GM12878 (cell line): ENCODE measurements around the gene SELENOP. TPM values are rescaled to one million over a fixed set of nuclear protein-coding genes. Genes with fewer than 3 reads are reported as not detected.

Source experiments
- ATAC-seq: fragments of 200-7000 bp; cut with Tn5 transposase; 3 replicates; pipeline ENCODE4 v1.9.1; 2020; ENCODE audit warnings: mild to moderate bottlenecking, moderate library complexity
- BruUV-seq: library from RNA; stranded (reverse); fragments of 400-500 nt; replicated peaks from 2 replicates; lab custom pipeline; 2021; lab: Mats Ljungman, UMichigan
- CTCF ChIA-PET: fragments of 300-600 bp; sonication (Branson Sonifier 250); formaldehyde crosslinking; extraction: SDS; loops from one replicate; lab custom pipeline; 2021; ENCODE audit warnings: inconsistent platforms; lab: Yijun Ruan, JAX
- POLR2A ChIA-PET: fragments of 350-600 bp; formaldehyde crosslinking; extraction: SDS; loops from one replicate; lab custom pipeline; 2021; ENCODE audit warnings: inconsistent platforms; lab: Charles Lee
- RAD21 ChIA-PET: fragments of 300-600 bp; sonication (Branson Sonifier 250); formaldehyde crosslinking; loops from one replicate; lab custom pipeline; 2023; ENCODE audit warnings: antibody characterized with exemption; ENCODE audit not compliant: unreplicated experiment; lab: Charles Lee
- SMC1A ChIA-PET: fragments of 300-600 bp; sonication (Branson Sonifier 250); formaldehyde crosslinking; loops from one replicate; lab custom pipeline; 2023; ENCODE audit not compliant: unreplicated experiment, uncharacterized antibody; lab: Charles Lee
- DNase-seq: peaks from one replicate; pipeline ENCODE4 v3.0.0-alpha.2; 2011; ENCODE audit warnings: low read depth, low spot score
- FAIRE-seq: peaks from 3 replicates; lab custom pipeline; 2011; peaks lifted over from hg19 to GRCh38; lab: Jason Lieb, UNC
- H2AFZ ChIP-seq: 2 replicates; pipeline ENCODE4 v1.6.0; 2011; ENCODE audit warnings: low read depth, low read length, control low read depth; ENCODE audit not compliant: control insufficient read depth
- H3K27ac ChIP-seq: 2 replicates; pipeline ENCODE4 v1.5.1; 2011; ENCODE audit warnings: control low read depth; ENCODE audit not compliant: control insufficient read depth, insufficient read depth
- H3K27me3 ChIP-seq, 2 experiments: replicated peaks in 1 of 2; 2 replicates each; pipeline versions ENCODE4 v1.6.0 to v1.6.1; 2011; ENCODE audit warnings: low read length in 1 of 2; ENCODE audit not compliant: control insufficient read depth in 2 of 2, insufficient read depth in 2 of 2
- H3K36me3 ChIP-seq, 2 experiments: 2 replicates each; pipeline ENCODE4 v1.5.1; 2011; ENCODE audit warnings: low read length in 1 of 2; ENCODE audit not compliant: control insufficient read depth in 2 of 2, insufficient read depth in 2 of 2
- H3K4me1 ChIP-seq: 2 replicates; pipeline ENCODE4 v1.6.1; 2011; ENCODE audit warnings: mild to moderate bottlenecking, low read length, moderate library complexity, mixed read lengths; ENCODE audit not compliant: control insufficient read depth, insufficient read depth
- H3K4me2 ChIP-seq: 2 replicates; pipeline ENCODE4 v1.6.0; 2011; ENCODE audit warnings: control low read depth; ENCODE audit not compliant: control insufficient read depth, insufficient read depth
- H3K4me3 ChIP-seq: fragments of 200-600 bp; sonication (generic); 2 replicates; pipeline ENCODE4 v1.5.1; 2016
- H3K79me2 ChIP-seq: 2 replicates; pipeline ENCODE4 v1.6.0; 2011; ENCODE audit warnings: low read length; ENCODE audit not compliant: control insufficient read depth, insufficient read depth
- H3K9ac ChIP-seq: 2 replicates; pipeline ENCODE4 v1.8.0; 2011; ENCODE audit warnings: low read length, control low read depth, mixed read lengths; ENCODE audit not compliant: control insufficient read depth, insufficient read depth
- H3K9me3 ChIP-seq: replicated peaks from 3 replicates; pipeline ENCODE4 v1.5.1; 2011; ENCODE audit warnings: mild to moderate bottlenecking, low read length; ENCODE audit not compliant: control insufficient read depth, insufficient read depth
- H4K20me1 ChIP-seq: 2 replicates; pipeline ENCODE4 v1.6.0; 2011; ENCODE audit not compliant: control insufficient read depth, insufficient read depth
- CBX5 ChIP-seq: sonication (generic); IDR thresholded peaks from 2 replicates; pipeline ENCODE4 v1.6.1; 2016; ENCODE audit warnings: low read depth, moderate library complexity, mild to moderate bottlenecking, inconsistent platforms
- EED ChIP-seq: sonication (generic); IDR thresholded peaks from 2 replicates; pipeline ENCODE4 v1.6.1; 2016; ENCODE audit warnings: antibody characterized with exemption, low read depth
- ESRRA ChIP-seq: IDR thresholded peaks from 2 replicates; pipeline ENCODE4 v1.6.1; 2012; ENCODE audit warnings: mild to moderate bottlenecking, low read length, improper control_type of control experiment
- JUNB ChIP-seq: IDR thresholded peaks from 2 replicates; pipeline ENCODE4 v1.6.1; 2016; ENCODE audit warnings: antibody characterized with exemption, mild to moderate bottlenecking
- MAX ChIP-seq: IDR thresholded peaks from 2 replicates; pipeline ENCODE4 v1.6.1; 2012; ENCODE audit warnings: low read depth, low read length, improper control_type of control experiment
- NFIC ChIP-seq: IDR thresholded peaks from 2 replicates; pipeline ENCODE4 v1.6.1; 2012; ENCODE audit warnings: low read depth, mild to moderate bottlenecking, inconsistent platforms, low read length, moderate library complexity
- NFXL1 ChIP-seq: fragments of 450-650 bp; IDR thresholded peaks from 2 replicates; pipeline ENCODE4 v1.6.1; 2017; ENCODE audit warnings: antibody characterized with exemption, mild to moderate bottlenecking, borderline replicate concordance
- RAD21 ChIP-seq: IDR thresholded peaks from 2 replicates; pipeline ENCODE4 v1.6.1; 2011; ENCODE audit warnings: mild to moderate bottlenecking, low read depth, low read length, moderate library complexity; ENCODE audit not compliant: insufficient read depth
- SKIL ChIP-seq: fragments of 450-650 bp; IDR thresholded peaks from 2 replicates; pipeline ENCODE4 v1.6.1; 2017; ENCODE audit warnings: mild to moderate bottlenecking, low read depth, inconsistent platforms; ENCODE audit not compliant: poor library complexity, severe bottlenecking
- SMARCA5 ChIP-seq: fragments of 450-650 bp; IDR thresholded peaks from 2 replicates; pipeline ENCODE4 v1.6.1; 2017; ENCODE audit warnings: mild to moderate bottlenecking
- SUPT20H ChIP-seq: IDR thresholded peaks from 2 replicates; pipeline ENCODE4 v1.6.1; 2011; ENCODE audit warnings: low read depth, mild to moderate bottlenecking, low read length, moderate library complexity, borderline replicate concordance; ENCODE audit not compliant: control insufficient read depth
- TAF1 ChIP-seq: IDR thresholded peaks from 2 replicates; pipeline ENCODE4 v1.6.1; 2011; ENCODE audit warnings: mild to moderate bottlenecking, low read depth, low read length, borderline replicate concordance
- TARDBP ChIP-seq: IDR thresholded peaks from 2 replicates; pipeline ENCODE4 v1.6.1; 2016; ENCODE audit warnings: borderline replicate concordance
- WGBS: methylation state at CpG from one replicate; pipeline ENCODE4 v1.1.6; 2016; ENCODE audit warnings: low lambda C conversion rate; ENCODE audit not compliant: insufficient replicate concordance, insufficient coverage; ENCODE audit errors: missing lambda C conversion rate; 5-methylcytosine and 5-hydroxymethylcytosine counted together
- in situ Hi-C: fragments of 300-500 bp; cut with MboI; formaldehyde crosslinking; loops from 9 replicates; pipeline ENCODE4 v1.14.3; 2018; ENCODE audit warnings: mixed read lengths
- intact Hi-C: fragments of 100-400 bp; cut with micrococcal nuclease; formaldehyde crosslinking; loops from one replicate; pipeline ENCODE4 v1.14.2; 2022; ENCODE audit not compliant: unreplicated experiment
- polyA plus RNA-seq, 11 experiments: library from polyadenylated mRNA; depleted of rRNA in 4 of 11; unstranded in 6 of 11; stranded (reverse) in 5 of 11; fragments of >200 nt; fragmentation: Nextera tagmentation in 4 of 11; fragmentation: Illumina TruSeq in 1 of 11; extraction: Ambion mirVana in 4 of 11; extraction: Trizol in 1 of 11; gene quantifications; 1 replicate in 1 of 11; 2 replicates in 10 of 11; pipeline versions ENCODE4 v1.2.1 to v1.2.3, GENCODE V29; 2011 to 2016; ENCODE audit warnings: inconsistent platforms in 2 of 11, missing spikeins in 2 of 11, low read depth in 1 of 11
- total RNA-seq, 4 experiments: library from RNA; depleted of rRNA in 3 of 4; stranded (reverse); fragments of >200 nt in 3 of 4; fragmentation: Illumina TruSeq in 1 of 4; extraction: Trizol in 1 of 4; gene quantifications; 2 replicates each; pipeline versions ENCODE4 v1.2.1 to v1.2.3, GENCODE V29; 2013 to 2021

Gene SELENOP
- total and polyA plus RNA-seq, 10 of the 15 experiments (the other 5 are each of a cell fraction or from before 2014, with no cell fraction given): 0.08 to 5.1 (median 0.88) TPM; not detected in 3

GRCh38 chr5:42812620-42813019, 928 bp upstream of the SELENOP start:
- TF ChIP-seq CBX5 (no peak), SUPT20H (no peak), NFIC (no peak), EED (no peak), ESRRA (no peak), SMARCA5 (no peak), NFXL1 (no peak), JUNB (no peak), TAF1 (no peak), MAX (no peak), SKIL (no peak), TARDBP (no peak), RAD21 (no peak)
- CTCF ChIA-PET: interaction anchor here (0.7 kb wide), 1 partner anchor 12 kb away, joined by 5 read pairs; no protein-coding TSS in a partner anchor
- in situ Hi-C loops: no loop called here
- H3K9me3 ChIP-seq: no peaks in the 10 kb centered on the region
- intact Hi-C loops: no loop called here
- no peaks in the 10 kb centered on the region for H3K36me3 ChIP-seq
- ATAC-seq: no peak
- DNase-seq: no peak
- SMC1A ChIA-PET: interaction anchor here (1.2 to 4.5 kb wide), 4 partner anchors 16 to 77 kb away, joined by 3 to 34 read pairs (median 6); no protein-coding TSS in a partner anchor
- WGBS: 100% methylated on average over 2 of the region's 2 CpGs
- no peaks in the 10 kb centered on the region for H4K20me1 ChIP-seq
- POLR2A ChIA-PET: interaction anchor here (0.6 to 0.9 kb wide), 2 partner anchors 20 to 310 kb away, joined by 3 to 6 read pairs; no protein-coding TSS in a partner anchor
- no TSS peak for BruUV-seq
- RAD21 ChIA-PET: interaction anchor here (0.6 to 1.6 kb wide), 7 partner anchors 10 to 69 kb away, joined by 3 to 5 read pairs (median 4); no protein-coding TSS in a partner anchor
- H3K9ac ChIP-seq: no peak overlapping the region
- H3K4me3 ChIP-seq: no peak overlapping the region
- no peak overlapping the region for H3K27ac ChIP-seq
- no peak overlapping the region for H2AFZ ChIP-seq
- no peak for FAIRE-seq
- no peak overlapping the region for H3K4me2 ChIP-seq
- H3K4me1 ChIP-seq: no peaks in the 10 kb centered on the region
- H3K27me3 ChIP-seq: no peaks in the 10 kb centered on the region
- no peaks in the 10 kb centered on the region for H3K79me2 ChIP-seq
